GM19099 (cell line): ENCODE results near the gene GARS1.

Experiments used
- POLR2A ChIP-seq: IDR thresholded peaks from 3 replicates; pipeline ENCODE4 v1.6.1; 2011; ENCODE audit warnings: low read depth; ENCODE audit not compliant: insufficient read length; ENCODE audit errors: extremely low read depth

The GARS1 gene

GRCh38 chr7:30644286-30644955 lies 49.7 kb downstream of the GARS1 start:
- TF ChIP-seq POLR2A: no peak

GRCh38 chr7:30645661-30646060 lies 51.0 kb downstream of the GARS1 start:
- TF ChIP-seq POLR2A: no peak

DNA sequence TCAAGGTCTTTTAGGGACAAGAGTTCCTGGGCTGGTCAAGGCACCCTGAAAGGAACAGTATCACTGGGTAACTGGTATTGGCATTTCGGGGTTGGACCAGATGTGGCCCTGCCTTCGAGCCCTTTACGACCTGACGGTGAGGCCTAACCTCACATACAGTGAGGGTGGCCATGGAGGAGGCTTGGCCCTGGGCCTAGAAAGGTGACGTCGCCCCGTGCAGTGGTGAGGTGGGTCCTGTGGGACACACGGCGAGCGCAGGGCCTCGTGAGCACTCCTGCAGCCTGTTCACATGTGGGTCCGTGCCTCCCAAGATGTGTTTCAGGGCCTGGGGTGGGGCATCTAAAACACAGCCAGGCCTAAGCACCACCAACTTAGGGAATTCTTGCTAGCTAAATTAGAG lies 51.5 kb downstream of the GARS1 start:
- no peak for TF ChIP-seq POLR2A

DNA sequence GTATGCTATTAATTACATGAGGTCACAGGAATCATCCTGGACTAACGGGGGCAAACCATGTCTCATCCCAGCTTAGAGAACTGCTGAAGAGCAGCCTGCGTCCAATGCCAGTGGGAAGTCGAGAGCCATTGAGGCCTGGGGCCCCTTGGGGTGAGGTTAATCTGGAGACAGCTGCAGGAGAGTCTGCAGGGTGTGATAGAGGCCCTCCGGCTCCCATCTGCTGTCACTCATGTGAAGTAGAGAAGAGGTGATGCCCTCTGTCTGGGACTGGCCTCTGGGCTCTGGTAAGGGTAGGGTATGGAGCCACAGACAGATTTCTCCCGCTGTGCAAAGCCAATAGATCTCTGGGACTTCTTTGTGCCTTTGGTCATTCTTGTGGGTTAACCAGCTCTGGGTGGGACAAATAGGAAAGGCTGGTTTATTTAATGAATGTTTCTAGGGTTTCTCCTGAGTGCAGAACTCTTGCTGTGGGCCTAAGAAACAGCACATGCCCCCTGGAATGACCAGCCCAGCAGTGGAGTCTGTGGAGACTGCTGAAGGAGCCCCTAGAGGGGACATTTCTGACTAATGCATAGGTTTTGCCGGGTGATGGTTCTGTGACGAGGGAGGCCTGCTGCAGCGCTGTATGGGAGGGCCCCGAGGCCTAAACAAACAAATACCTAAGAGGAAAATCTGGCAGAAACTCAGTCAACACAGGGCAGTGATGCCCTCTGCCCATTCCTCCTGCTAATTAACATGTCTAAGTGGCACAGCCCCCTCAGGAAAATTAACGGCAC lies 53.1 kb downstream of the GARS1 start:
- no peak for TF ChIP-seq POLR2A

- TF ChIP-seq POLR2A: no peak
Observed at GRCh38 chr7:30648744-30649540, 54.3 kb downstream of the GARS1 start.

GRCh38 chr7:30649717-30650420 lies 55.2 kb downstream of the GARS1 start:
- no peak for TF ChIP-seq POLR2A

DNA sequence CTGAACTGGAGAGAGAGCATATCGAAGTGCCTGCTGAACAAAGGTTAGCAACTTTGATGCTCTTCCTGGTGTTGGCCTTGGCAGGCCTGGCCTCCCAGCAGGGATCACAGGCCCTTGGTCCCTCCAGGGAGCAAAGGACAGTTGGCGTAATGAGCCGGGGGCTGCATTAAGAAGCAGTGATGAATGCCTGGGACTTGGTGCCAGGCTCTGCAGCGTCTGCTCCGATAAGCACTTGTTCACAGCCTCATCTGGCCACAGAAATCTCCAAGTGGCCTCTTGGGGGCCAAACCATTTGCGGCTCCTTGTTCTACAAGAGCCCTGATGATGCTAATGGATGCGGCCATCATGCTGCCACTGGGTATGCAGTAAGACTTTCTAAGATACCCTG lies 55.7 kb downstream of the GARS1 start:
- no peak for TF ChIP-seq POLR2A

DNA sequence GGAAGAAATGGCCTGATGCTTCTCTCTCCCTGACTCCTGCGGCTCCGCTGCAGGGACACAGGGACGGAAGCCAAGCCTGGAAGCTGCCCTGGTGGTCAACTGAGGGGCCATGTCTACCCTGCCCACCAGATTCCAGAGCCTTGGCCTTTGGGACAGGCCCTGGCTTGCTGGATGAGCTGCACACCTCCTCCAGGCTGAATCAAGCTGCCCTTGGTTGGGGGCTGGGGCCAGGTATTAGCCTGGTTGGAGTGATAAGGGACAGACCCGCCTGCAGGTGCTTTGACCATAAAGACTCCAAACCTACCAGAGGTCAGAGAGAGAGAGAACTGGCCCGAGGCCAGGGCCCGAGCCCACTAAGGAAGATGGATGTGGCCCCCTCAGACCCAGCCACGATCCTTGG lies 57.5 kb downstream of the GARS1 start:
- no peak for TF ChIP-seq POLR2A

- TF ChIP-seq POLR2A: no peak
Observed at GRCh38 chr7:30652698-30653641, 58.3 kb downstream of the GARS1 start.

DNA sequence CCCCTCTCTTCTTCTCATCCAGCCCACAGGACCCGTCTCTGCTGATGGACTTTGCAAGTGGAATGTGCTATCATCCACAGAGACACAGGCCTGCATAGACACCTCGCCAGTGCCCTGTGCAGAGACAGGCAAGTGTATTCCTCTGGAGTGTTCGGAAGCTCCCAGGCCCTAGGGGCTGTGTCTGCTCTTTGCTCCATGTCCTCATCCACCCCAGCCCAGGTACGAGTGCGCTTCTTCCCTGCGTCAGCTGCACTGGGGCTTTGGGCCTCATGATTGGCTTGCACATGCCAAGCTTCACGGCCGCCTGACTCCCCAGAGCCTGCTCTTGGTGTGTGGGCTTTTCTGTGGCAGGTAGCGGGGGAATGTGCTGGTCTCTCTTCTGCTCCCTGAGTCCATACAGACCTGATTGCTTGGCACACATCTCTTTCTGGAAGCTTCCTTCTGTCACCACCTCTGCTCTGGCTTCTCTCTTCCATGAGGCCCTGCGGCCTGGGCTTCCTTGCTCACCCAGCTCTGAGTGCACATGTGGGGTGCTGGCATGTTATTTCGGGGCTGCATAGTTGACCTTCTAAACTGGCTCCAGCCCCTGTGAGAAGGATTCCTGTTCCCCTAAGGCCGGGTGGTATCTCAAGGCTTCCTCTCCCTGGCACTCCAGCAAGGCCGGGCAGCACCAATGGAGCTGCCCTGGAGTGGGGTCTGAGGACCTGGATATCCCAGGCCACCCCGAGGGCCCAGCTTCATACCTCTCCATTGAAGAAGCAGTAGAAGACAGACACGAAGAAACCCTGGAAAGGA lies 59.8 kb downstream of the GARS1 start:
- TF ChIP-seq POLR2A: no peak

GRCh38 chr7:30655096-30655970 lies 60.7 kb downstream of the GARS1 start:
- no peak for TF ChIP-seq POLR2A

DNA sequence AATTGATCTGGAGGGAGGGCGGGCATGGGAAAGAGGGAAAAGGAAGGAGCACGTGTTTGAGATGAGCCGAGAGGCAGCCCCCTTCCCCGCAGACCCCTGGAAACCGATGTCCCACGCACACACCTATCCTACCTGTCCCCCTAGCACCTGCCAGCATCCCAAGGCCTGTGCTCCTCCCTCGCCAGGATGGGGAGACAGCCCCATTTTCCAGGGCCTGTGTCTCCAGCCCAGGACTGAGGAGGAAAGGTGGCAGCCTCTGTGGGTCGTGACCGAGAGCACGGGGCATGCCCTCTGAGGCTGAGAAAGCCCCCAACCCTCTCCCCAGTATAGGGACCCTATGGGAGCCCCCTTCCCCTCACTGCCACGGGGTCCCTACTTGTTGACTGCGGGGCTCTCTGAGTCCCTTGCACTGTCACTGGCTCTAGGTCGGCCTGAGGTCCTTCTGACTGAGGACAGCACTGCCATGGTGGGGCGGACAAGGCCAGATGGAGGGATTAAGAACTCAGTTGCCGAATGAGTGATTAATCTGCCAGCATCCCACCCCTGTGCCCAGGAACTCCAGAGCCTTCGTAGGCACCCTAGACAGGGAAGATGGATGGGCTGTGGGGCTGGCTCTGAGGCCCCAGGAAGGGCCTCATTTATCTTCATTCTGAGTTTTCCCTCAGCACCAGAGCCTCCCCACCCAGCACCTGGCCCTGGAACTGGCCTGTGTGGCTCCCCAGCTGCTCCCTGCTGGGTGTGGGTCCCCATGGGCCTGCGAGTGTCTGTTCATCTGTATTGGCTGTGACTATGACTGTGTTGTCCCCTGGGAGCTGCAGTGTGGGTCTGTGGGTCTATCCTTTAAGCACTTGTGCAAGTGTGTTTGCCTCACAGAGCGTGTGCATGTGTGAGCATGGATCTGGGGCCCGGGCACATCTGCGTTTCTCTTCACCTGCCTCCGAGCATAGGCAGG lies 61.6 kb downstream of the GARS1 start:
- TF ChIP-seq POLR2A: no peak

- no peak for TF ChIP-seq POLR2A
Observed at GRCh38 chr7:30657131-30657530, 62.5 kb downstream of the GARS1 start.
